NCI-H345 (cell line): Measurements from ENCODE around the gene INAFM2.

Source experiments
- DNase-seq: peaks from one replicate; lab custom pipeline; 2025; lab: John Stamatoyannopoulos, UW

Gene INAFM2

DNA sequence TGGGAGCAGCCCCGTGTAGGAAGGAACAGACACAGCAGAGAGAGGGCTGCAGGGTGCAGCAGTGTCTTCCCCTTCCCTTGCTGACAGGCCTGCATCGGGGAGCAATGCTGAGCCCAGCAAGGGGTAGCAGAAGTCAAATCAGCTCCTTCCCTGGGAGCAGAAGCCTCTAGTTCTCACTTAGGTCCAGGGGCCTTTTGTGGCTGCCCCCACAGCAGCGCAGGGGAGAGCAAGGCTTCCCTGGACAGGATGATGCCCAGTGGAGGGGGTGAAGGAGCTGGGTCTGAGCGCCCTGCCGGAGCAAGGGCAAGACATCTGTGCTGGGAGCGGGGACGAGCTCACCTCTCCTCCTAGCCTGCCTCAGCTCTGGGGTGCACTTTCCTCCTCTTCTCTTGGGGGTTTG is 16.6 kb upstream of the INAFM2 start:
- DNase-seq = no peak

DNA sequence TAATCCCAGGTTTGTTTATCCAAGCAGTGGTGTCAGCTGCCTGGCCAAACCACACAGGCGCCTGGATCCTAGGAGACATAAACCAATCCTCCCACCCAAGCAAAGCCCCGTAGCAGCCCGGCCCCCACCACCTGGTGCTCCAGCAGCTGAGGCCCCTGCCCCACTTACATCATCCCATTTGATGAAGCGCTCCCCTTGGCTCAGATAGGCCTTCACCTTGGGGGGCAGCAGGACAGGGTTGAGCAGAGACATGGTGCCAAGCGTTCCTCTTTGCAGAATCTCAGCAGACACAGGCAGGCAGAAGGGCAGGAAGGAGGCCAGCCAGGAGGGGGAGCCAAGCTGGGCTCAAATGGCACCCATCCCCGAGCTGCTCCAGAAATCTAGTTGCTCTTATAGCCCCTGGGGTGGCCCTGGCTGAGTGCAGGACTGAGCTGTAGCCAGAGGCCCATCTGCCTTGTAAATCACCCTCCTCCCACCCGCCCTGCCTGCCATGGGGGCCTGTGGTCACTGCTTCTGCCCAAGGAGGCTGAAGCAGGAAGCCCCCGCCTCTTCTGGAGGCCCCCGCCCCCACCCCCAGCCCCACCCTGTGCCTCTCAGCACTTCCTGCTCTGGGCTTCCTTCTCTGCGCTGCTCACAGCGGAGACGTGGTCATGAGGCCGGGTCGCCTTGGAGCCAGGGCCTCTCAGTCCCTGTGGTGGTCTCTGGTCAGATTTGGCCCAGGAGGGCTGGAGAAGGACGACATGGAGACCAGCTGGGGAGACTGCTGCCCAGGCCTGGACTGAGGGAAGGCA is 15.9 kb upstream of the INAFM2 start, which contains the start of gene PLCB2:
TSS of gene PLCB2 (minus strand) at position 515 of the 791 bp plus-strand sequence. CDS start at position 252, 263 bp downstream.
- DNase-seq = no peak

DNA sequence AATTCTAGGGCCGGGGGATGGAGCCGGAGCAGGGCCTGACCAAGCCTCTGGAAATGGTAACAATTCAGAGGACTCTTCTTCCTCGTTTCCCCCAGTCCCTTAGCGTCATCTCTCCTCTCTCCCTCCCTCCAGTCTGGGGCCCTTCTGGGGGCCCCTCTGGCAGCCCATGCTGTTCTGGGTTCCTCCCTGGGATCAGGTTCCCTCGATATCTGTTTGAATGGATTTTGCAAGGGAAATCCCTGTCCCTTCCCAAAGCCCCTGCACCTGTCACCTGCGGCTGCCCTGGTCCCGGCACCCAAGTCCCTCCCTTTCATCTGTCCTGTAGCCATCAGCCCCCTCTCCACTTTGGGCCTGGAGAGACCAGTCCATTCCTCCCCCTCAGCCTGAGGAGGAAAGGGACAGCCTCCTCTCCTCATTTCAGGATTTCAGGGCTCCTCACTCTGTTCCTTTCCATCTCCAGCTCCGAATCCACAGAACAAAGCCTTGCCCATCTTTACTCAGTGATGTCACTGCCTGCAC is 14.1 kb upstream of the INAFM2 start:
- no peak for DNase-seq

GRCh38 chr15:40310001-40310959 is 13.2 kb upstream of the INAFM2 start:
- peak; percentile 4 for DNase-seq

- no peak for DNase-seq
Measured at GRCh38 chr15:40310993-40311392, 12.5 kb upstream of the INAFM2 start.

- no peak for DNase-seq
Measured at GRCh38 chr15:40312370-40313158, 10.9 kb upstream of the INAFM2 start.

DNA sequence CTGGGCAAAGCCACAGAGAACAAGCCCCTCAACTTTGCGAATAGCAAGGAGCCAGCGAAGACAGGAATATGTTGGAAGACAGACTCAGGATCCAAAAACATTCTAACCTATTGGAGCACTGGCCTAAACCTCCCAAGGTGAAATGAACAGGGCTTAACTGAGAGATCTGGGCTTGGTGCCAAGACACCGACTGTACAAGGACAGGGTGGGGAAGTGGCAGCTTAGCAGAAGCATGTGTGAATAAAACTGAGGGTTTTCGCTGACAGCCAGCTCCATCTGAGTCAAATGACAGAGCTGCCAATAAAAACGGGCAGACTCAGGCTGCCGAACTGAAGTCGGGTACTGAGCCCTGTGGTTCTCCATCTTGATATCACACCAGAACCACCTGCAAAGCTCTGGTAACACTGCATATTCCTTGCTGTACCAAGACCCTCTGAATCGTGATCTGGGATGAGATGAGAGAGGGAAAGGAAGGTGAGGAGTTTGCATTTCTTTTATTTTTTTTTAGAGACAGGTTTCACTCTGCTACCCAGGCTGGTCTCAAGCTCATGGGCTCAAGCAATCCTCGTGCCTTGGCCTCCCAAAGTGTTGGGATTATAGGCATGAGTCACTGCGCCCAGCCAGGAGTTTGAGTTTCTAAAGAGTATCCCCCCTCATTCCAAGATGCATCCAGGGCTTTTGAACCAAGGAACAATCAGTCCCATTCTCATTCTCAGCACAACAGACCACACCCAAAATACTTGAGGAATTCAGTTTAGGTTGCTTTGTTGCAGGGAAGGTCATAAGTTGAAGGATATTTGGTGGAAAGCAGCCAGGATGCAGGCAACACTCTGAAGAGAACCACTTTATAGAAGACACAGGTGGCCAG is 9.7 kb upstream of the INAFM2 start:
- DNase-seq = peak; percentile 87

DNA sequence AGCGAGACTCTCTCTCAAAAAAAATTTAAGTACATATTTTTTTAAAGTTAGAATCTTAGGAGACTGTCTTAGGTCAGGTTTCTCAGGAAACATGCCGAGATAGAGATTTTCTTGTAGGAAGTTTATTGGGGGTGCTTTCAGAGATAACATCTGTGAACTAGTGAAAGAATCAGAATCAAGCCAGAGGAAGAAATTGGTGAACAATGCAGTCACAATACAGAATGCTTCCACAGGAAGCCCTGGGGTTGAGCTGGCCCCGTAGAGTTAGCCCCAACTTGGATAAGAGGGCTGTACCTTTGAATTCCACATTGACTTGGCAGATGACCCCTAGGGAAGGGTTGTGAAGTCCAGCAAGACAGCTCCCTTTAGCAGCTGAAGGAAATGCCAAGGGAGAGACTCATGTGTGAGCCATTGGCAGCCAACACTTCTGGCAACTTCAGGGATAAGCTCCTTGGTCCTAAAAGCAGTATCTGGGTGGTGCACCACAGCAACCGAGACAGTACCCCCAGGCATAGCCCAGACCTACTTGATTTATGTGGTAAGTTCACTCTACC is 8.7 kb upstream of the INAFM2 start:
- DNase-seq = no peak

GRCh38 chr15:40316931-40317330 is 6.6 kb upstream of the INAFM2 start:
- no peak for DNase-seq

- DNase-seq = no peak
Measured at GRCh38 chr15:40317580-40317979, 5.9 kb upstream of the INAFM2 start.

DNA sequence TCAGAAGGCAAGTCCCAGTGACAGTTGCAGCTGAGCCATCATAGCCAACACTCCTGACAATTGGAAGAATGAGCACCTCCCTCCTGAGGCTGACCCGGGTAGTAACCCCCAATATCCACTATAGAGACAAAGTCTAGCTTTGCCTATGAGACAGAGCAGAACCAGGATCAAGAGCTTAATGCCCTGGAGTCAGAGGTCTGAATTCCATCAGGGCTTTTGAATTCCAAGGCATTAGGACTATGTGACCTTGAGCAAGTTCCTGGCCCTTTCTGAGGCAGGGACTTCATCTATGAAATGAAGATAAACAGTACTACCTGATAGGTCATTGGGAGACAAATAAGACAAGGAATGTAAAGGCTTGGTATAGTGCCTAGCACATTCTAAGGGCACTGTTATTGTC is 3.1 kb upstream of the INAFM2 start:
- no peak for DNase-seq

- peak; percentile 55 for DNase-seq
Measured at GRCh38 chr15:40320931-40321371, 2.5 kb upstream of the INAFM2 start.

GRCh38 chr15:40322531-40323238 is 807 bp upstream of the INAFM2 start:
- DNase-seq = no peak

GRCh38 chr15:40323953-40324937 is 753 bp downstream of the INAFM2 start:
- no peak for DNase-seq

DNA sequence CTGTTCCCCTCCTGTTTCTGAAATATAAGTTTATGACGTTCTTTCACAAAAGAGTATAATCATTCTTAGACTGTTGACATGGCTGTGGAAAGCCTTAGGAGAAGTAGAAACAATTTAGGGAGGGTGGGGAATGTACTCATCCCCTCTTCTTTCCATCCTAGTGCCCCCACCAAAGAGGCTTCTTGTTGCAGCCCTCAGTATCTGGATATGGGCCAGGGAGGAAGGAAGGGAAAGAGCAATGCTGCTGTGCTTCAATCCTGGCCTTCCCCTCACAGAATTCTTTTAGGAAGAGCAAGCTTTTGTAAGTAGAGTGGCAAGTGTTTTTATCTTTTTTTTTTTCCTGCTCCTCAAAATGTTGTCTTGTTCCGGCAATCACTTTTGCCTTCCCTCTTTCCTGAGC is 1.7 kb downstream of the INAFM2 start:
- DNase-seq = no peak

DNA sequence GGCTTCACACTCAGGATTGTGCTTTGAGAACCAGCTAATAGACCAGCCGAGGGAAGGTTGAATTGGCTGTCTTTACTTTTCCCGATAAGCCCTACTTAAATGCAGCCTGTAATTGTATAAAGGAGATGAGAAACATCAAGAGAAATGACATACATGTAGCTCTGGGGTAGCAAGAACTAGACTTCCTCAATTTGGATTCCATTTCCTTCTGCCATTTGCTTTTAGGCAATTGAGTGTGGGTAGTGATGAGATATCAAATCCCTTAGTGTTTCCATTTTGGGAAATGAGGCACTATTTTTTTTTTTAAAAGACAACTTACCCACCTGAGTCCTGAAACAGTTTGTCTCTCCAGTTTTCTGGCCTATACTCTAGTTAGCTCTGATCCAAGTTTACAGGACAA is 2.2 kb downstream of the INAFM2 start:
- DNase-seq = no peak

GRCh38 chr15:40327457-40327856 is 4.0 kb downstream of the INAFM2 start:
- no peak for DNase-seq

- DNase-seq = no peak
Measured at GRCh38 chr15:40328176-40328575, 4.7 kb downstream of the INAFM2 start.

DNA sequence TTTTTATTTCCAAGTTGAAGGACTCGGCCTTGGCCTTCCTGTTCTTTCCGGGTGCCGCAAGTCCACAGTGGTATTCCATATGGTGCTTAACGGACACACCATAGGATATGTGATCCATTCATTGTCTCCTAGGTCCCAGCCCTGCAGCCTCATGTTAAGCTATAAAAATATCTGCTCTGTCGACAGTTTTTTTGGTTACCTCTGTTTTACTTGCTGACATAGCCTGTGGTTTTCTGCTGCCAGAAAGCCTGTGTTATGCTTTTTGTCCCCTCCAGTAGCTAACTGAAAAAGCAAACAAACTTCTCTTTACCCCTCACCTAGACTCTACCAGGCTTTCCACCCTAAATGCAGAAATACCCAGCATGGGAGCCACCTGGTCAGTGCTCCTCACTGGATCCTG is 5.3 kb downstream of the INAFM2 start:
- no peak for DNase-seq
